Osteoblast (primary cell): ENCODE data around the gene CIC. TPM values are rescaled to one million over a fixed set of nuclear protein-coding genes. Genes with fewer than 3 reads are reported as not detected.
A peak's percentile ranks its signal among the peaks of the same experiment; 100 is the strongest.

Experiments used
- DNase-seq: peaks from one replicate; pipeline ENCODE4 v3.0.0; 2011; ENCODE audit warnings: low spot score, mixed read lengths; ENCODE audit not compliant: insufficient read length; ENCODE audit errors: missing footprints
- H2AFZ ChIP-seq: 2 replicates; pipeline ENCODE4 v1.6.0; 2011; ENCODE audit warnings: mild to moderate bottlenecking, low read length
- H3K27ac ChIP-seq: 2 replicates; pipeline ENCODE4 v1.5.1; 2011; ENCODE audit warnings: mild to moderate bottlenecking, low read depth, low read length, moderate library complexity
- H3K27me3 ChIP-seq: 2 replicates; pipeline ENCODE4 v1.6.0; 2012; ENCODE audit warnings: mild to moderate bottlenecking, control low read depth, inconsistent platforms, low read length, moderate library complexity; ENCODE audit not compliant: insufficient read depth
- H3K36me3 ChIP-seq: 2 replicates; pipeline ENCODE4 v1.5.1; 2011; ENCODE audit warnings: mild to moderate bottlenecking, low read length, control low read depth, moderate library complexity; ENCODE audit not compliant: insufficient read depth
- H3K4me1 ChIP-seq: 2 replicates; pipeline ENCODE4 v1.5.1; 2011; ENCODE audit warnings: mild to moderate bottlenecking, low read length, control low read depth, moderate library complexity; ENCODE audit not compliant: insufficient read depth
- H3K4me2 ChIP-seq: 2 replicates; pipeline ENCODE4 v1.6.0; 2011; ENCODE audit warnings: mild to moderate bottlenecking, low read length; ENCODE audit not compliant: insufficient read depth
- H3K4me3 ChIP-seq: fragments of 200-600 bp; sonication (generic); 3 replicates; pipeline ENCODE4 v1.5.1; 2012; ENCODE audit warnings: mild to moderate bottlenecking, low read length, inconsistent platforms; ENCODE audit not compliant: insufficient read depth
- H3K79me2 ChIP-seq: 2 replicates; pipeline ENCODE4 v1.6.0; 2012; ENCODE audit warnings: mild to moderate bottlenecking, low read length, control low read depth, inconsistent platforms; ENCODE audit not compliant: insufficient read depth
- H3K9me3 ChIP-seq: 2 replicates; pipeline ENCODE4 v1.5.1; 2011; ENCODE audit warnings: low read depth, low read length, control low read depth
- H4K20me1 ChIP-seq: 2 replicates; pipeline ENCODE4 v1.6.0; 2012; ENCODE audit warnings: mild to moderate bottlenecking, low read length, control low read depth; ENCODE audit not compliant: insufficient read depth
- CTCF ChIP-seq: IDR thresholded peaks from 2 replicates; pipeline ENCODE4 v1.5.1; 2011; ENCODE audit warnings: mild to moderate bottlenecking, low read depth, low read length, moderate library complexity; ENCODE audit errors: extremely low read depth
- total RNA-seq: library from RNA; depleted of rRNA; stranded (reverse); fragments of >200 nt; gene quantifications from 2 replicates; pipeline ENCODE4 v1.2.3, GENCODE V29; 2012

The CIC gene
- total RNA-seq, 1 donor, result 39.1 TPM

GRCh38 chr19:42281827-42282762, 13.0 kb downstream of the CIC start:
- no peaks in the 10 kb centered on the region for H3K27me3 ChIP-seq
- peaks cover 52% of the 10 kb centered on the region for H4K20me1 ChIP-seq
- H3K36me3 ChIP-seq, result peaks cover 4% of the 10 kb centered on the region
- H3K4me3 ChIP-seq, result peak overlapping the region; percentile 66
- H3K9me3 ChIP-seq, result no peaks in the 10 kb centered on the region
- peak overlapping the region; percentile 80 for H3K4me2 ChIP-seq
- H3K79me2 ChIP-seq, result peaks cover 70% of the 10 kb centered on the region
- peak overlapping the region; percentile 74 for H3K27ac ChIP-seq
- peak; percentile 92 for DNase-seq
- peaks cover 70% of the 10 kb centered on the region for H3K4me1 ChIP-seq
- no peak for TF ChIP-seq CTCF
- H2AFZ ChIP-seq, result no peak overlapping the region

- peaks cover 53% of the 10 kb centered on the region for H4K20me1 ChIP-seq
- peaks cover 67% of the 10 kb centered on the region for H3K4me1 ChIP-seq
- peak overlapping the region; percentile 74 for H3K27ac ChIP-seq
Observed at GRCh38 chr19:42282819-42283187, 13.8 kb downstream of the CIC start.

GRCh38 chr19:42283188-42284065, 14.4 kb downstream of the CIC start:
- Histone ChIP-seq H4K20me1 (peaks cover 48% of the 10 kb centered on the region), H3K79me2 (peaks cover 63% of the 10 kb centered on the region), H3K27me3 (no peaks in the 10 kb centered on the region), H2AFZ (no peak overlapping the region), H3K4me1 (peaks cover 60% of the 10 kb centered on the region), H3K27ac (peak overlapping the region; percentile 74), H3K4me2 (peak overlapping the region; percentile 80), H3K9me3 (no peaks in the 10 kb centered on the region), H3K36me3 (peaks cover 18% of the 10 kb centered on the region), H3K4me3 (peak overlapping the region; percentile 72)
- peak; percentile 100 for DNase-seq
- TF ChIP-seq CTCF, result no peak

More at GRCh38 chr19:42282819-42283187, 13.8 kb downstream of the CIC start:
- Histone ChIP-seq H3K4me3 (peak overlapping the region; percentile 72), H3K4me2 (peak overlapping the region; percentile 80), H3K9me3 (no peaks in the 10 kb centered on the region), H3K27me3 (no peaks in the 10 kb centered on the region), H2AFZ (no peak overlapping the region), H3K36me3 (peaks cover 11% of the 10 kb centered on the region), H3K79me2 (peaks cover 69% of the 10 kb centered on the region)
- TF ChIP-seq CTCF, result no peak
- peak; percentile 76 for DNase-seq

GRCh38 chr19:42284066-42284501, 15.0 kb downstream of the CIC start:
- Histone ChIP-seq H3K4me3 (peak overlapping the region; percentile 66), H2AFZ (no peak overlapping the region), H3K4me2 (no peak overlapping the region), H3K4me1 (peaks cover 54% of the 10 kb centered on the region), H3K27me3 (no peaks in the 10 kb centered on the region), H3K79me2 (peaks cover 56% of the 10 kb centered on the region), H4K20me1 (peaks cover 50% of the 10 kb centered on the region), H3K27ac (no peak overlapping the region), H3K9me3 (no peaks in the 10 kb centered on the region), H3K36me3 (peaks cover 24% of the 10 kb centered on the region)
- peak; percentile 100 for DNase-seq
- TF ChIP-seq CTCF, result no peak
